ENCODE measurements around the gene TENT4A.

TENT4A gene

GRCh38 chr5:6698696-6699095 is 14.5 kb upstream of the TENT4A start:
- no peak for DNase-seq (ENCODE audit: low read depth)
- no peak overlapping the region for H3K4me3 ChIP-seq (ENCODE audit: control insufficient read depth, low read depth, low read length)
- TF ChIP-seq CTCF (IDR thresholded peaks at IDR 0.05; ENCODE audit: control insufficient read depth, insufficient read depth, low read depth, low read length, missing control alignments): no peak

DNA sequence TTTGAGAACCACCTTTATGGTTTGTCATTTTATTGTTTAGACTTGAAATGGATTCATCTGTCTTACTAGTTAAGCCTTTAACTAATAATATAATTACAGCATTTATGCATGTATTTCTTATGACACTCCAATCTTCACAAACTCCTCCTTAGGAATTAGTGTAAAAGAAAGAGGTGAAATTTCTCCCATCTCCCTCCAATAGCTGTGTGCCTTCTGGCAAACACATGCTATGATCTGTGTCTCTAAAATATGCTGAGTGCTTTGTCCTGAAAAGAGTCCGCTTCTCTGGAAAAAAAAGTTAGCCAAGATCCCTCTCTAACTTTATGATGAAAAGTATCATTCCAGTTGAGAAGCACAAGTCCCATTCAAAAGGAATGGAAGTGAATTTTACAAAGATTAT is 13.9 kb upstream of the TENT4A start:
- DNase-seq (ENCODE audit: low read depth): no peak
- no peak for TF ChIP-seq CTCF (IDR thresholded peaks at IDR 0.05; ENCODE audit: control insufficient read depth, insufficient read depth, low read depth, low read length, missing control alignments)

DNA sequence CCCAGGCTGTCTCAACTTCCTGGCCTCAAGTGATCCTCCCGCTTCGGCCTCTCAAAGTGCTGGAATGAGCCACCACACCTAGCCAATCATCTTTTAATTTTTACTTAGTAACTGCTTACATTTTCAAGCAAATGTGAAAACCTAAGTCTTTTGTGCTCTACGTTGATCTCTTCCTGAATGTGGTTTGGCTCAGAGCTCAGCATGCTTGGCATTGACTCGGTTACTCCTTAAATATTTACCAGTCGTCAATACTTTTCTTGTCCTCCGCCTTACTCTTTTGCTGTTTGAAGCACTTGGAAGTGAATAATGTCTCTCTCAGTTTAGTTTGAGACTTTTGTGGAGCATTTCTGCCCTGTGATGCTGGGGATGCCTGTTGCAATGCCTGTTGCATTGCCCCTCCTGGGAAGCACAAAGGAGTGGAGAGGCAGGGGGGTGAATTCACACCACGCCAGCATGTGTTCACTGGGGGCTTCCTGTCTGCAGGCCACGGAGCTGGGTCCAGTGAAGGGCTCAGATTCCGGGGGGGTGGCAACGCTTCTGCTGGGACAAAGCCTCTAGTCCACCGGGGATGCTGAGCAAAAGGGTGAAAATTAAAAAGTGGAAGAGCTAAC is 13.1 kb upstream of the TENT4A start:
- no peak for DNase-seq (ENCODE audit: low read depth)
- no peak for TF ChIP-seq CTCF (IDR thresholded peaks at IDR 0.05; ENCODE audit: control insufficient read depth, insufficient read depth, low read depth, low read length, missing control alignments)
- H3K4me3 ChIP-seq (ENCODE audit: control insufficient read depth, low read depth, low read length): no peak overlapping the region

More for the DNA sequence above, 13.9 kb upstream of the TENT4A start:
- H3K4me3 ChIP-seq (ENCODE audit: control insufficient read depth, low read depth, low read length): no peak overlapping the region

DNA sequence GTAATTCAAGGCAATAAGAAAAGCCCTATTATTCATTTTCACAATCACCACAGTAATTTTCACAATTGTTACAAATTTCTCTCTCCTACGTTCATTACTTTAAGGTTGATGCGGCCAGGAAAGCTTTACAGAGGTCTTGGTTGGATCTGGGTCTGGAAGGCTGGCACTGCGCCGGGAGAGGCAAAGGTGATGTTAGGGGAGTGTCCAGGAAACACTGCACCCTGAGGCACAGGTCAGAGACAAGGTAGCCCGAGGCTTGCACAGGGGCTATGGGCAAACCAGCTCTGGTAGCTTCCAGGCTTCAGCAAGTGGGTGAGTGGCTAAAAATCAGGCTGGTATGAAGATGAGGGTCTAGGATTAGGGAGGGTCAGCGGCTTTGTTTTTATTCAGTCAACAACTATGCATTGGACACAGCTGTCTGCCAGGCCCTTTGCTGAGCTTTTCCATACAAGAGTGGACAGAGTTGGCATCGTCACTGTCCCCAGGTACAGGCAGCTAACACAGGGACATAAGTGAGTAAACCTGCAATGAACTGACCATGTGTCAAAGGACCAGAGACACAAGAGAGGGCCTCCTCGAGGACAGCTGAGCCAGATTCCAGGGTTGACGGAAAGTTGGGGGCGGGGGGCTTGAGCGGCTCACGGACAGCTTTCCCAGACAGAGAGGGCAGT is 12.4 kb upstream of the TENT4A start:
- no peak for DNase-seq (ENCODE audit: low read depth)
- TF ChIP-seq CTCF (IDR thresholded peaks at IDR 0.05; ENCODE audit: control insufficient read depth, insufficient read depth, low read depth, low read length, missing control alignments): no peak
- no peak overlapping the region for H3K4me3 ChIP-seq (ENCODE audit: control insufficient read depth, low read depth, low read length)

- no peak overlapping the region for H3K4me3 ChIP-seq (ENCODE audit: control insufficient read depth, low read depth, low read length)
- no peak for DNase-seq (ENCODE audit: low read depth)
- no peak for TF ChIP-seq CTCF (IDR thresholded peaks at IDR 0.05; ENCODE audit: control insufficient read depth, insufficient read depth, low read depth, low read length, missing control alignments)
Measured at GRCh38 chr5:6701491-6701890, 11.7 kb upstream of the TENT4A start.

- no peak for TF ChIP-seq CTCF (IDR thresholded peaks at IDR 0.05; ENCODE audit: control insufficient read depth, insufficient read depth, low read depth, low read length, missing control alignments)
- no peak overlapping the region for H3K4me3 ChIP-seq (ENCODE audit: control insufficient read depth, low read depth, low read length)
- DNase-seq (ENCODE audit: low read depth): no peak
Measured at GRCh38 chr5:6702633-6703032, 10.6 kb upstream of the TENT4A start.
